ENCODE data around the gene TRPM8.
"Not testable (repeated sequence)": the region's sequence is repeated elsewhere in the genome, so short reads cannot be mapped to it uniquely, and the experiment has no call there.

TRPM8 gene

DNA sequence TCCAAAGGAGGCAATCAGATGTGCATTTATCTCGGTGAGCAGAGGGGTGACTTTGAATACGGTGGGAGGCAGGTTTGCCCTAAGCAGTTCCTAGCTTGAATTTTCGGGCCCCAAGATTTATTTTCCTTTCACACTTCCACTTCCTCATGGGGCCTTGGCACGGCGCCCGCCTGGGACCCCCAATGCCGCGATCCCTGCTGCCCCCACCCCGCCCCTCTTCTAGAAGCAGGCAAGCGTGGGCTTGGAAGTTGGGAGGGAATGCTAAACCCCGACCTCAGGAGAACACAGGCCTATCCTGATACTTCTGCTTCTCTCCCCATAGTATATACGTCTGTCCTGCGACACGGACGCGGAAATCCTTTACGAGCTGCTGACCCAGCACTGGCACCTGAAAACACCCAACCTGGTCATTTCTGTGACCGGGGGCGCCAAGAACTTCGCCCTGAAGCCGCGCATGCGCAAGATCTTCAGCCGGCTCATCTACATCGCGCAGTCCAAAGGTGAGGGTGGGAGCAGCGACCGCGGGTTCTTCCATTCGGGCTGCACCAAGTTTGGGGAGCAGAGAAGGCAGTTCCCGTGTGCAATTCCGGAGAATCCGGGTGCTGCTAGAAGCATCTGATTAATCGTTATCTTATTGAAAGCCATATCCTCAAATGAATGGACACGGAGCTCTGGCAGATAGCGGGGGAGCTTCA, 21.6 kb downstream of the TRPM8 start:
- no peak for DNase-seq (ENCODE audit: low spot score)

DNA sequence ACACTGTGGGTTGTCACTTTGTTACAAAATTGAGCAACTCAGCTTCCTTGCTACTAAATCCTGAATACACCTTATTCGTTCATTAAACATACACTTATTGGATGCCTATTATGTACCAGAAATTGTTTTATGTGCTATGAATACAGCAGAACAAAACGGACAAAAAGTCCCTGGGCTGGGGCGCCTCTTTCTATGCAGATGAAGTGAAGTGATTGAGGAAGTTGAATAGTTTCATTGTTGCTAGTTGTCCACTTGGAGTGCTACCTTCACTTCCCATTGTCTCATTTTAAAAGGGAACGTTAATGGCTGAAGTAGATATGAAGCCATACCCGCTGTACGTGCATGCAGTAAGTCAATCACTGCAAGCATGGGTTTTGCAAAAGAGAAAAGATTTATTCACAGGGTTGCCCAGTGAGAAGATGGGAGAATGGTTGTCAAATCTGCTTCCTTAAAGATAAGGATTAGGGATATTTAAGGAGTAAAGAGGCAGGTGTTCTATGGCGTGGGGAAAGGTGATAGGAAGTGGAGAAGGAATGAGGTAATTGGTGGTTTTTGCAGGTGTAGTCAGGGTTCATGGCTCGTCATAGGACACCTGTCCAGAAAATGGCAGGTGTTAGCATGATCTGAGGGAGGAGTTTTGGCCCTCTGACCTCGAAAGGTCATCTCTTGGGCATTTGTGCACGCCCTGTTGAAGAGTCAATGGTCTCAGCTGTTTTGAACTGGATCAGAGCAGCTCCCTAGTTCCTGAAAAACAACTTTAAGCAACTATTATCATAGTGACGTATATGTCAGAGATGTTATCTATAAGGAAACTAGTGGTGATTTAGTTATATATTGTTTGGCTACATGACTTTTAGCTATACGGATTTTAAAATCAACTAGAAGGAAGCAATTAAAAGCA, 23.5 kb downstream of the TRPM8 start:
- no peak for DNase-seq (ENCODE audit: low spot score)

DNA sequence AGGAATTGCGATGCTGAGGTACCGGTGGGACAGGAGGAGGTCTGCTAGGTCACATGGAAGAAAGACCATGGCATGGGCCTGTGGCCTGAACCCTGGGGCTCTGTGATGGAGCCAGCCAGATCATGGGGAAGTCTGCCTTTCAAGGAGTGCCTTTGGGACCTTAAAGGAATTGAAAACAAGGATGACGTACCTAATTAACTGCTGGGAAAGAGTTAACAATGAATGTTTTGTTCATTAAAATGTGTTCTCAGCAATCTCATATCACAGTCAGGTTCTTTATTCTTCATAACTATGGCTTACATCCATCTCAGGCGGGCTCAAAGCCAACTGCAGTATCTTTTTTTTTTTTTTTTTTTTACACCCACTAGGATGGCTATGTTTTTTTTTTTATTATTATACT, 25.6 kb downstream of the TRPM8 start:
- no peak for DNase-seq (ENCODE audit: low spot score)

DNA sequence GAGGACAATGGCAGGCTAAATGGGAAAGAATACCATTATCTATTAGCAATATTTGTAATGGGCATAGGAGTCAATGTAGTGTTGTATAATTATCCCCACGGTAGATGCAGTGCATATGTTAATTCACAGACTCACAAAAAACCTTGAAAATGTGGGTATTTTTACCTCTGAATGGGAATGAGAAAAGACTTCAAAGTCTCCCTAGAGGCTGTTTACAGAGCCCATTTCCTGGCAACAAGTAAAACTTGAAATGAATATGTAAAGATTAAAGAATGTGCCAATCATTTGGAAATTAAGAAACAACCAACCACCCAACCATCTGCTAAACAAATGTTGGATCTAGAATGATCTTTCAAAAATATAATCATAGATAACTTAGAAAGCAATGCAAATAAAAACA, 27.1 kb downstream of the TRPM8 start:
- DNase-seq (ENCODE audit: low spot score): no peak

DNA sequence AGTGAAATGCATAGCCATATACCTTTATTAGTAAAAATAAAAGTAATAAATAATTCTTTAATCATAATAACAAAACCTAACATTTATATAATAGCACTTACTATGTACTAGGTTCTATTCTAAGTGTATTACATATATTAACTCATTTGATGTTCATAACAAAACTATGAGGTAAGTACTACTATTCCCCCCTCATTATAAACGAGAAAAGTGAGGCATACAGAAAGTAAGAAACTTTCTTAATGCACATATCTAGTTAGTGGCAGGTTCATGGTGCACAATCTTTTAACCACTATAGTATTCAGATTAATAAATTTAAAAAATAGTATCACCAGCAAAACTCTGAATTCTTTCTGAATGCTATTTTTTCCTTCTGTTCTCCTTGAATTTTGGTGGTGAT, 27.5 kb downstream of the TRPM8 start:
- DNase-seq (ENCODE audit: low spot score): no peak

DNA sequence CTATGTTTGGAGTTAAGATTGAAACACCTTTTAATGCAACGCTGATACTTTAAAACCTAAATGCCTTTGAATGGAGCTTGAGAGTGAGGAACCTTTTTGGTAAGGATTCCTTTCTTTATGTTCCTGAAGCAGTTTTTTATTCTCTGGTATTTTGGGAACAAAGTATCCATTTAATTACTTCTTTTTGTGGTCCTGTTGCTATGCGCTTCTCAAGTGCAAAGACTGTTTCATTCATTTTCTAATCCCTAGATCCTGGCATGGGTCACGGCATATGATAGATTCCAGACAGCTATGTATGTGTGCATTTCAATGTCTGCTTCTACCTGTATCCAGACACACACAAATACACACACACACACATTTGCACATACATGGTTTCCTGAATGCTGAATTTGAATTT, 28.0 kb downstream of the TRPM8 start:
- DNase-seq (ENCODE audit: low spot score): no peak

DNA sequence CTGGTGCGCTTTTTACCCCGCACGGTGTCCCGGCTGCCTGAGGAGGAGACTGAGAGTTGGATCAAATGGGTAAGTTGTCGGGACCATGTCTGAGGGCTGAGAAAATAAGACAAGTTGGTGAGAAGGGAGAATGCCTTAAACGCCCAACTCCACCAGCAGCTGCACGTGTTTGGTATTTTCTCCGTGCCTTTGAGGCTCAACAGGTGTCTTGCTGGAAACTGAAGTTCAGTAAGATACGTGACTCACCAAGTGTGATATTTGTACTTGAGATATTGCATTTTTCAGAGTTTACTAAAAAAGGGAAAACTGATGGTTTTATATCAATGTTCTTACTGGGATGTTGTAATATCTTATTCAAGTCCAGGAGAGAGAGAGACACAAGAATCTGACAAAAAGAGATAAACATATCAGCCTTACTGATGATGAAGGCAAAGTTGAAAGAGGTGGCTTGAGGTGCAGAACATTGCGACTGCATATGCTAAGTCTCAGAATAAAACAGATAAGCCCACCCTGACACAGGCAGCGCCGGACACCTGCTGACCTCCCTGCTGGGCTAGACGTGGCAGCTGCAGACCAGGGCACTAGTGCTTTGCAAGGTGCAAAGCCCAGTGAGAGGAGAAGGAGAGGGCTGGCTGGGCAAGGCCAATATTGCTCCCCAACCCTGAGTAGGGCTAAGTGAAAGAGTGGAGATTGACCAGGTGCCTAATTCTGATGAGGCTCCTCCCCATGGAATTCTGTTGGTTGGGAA, 33.1 kb downstream of the TRPM8 start:
- no peak for DNase-seq (ENCODE audit: low spot score)

DNA sequence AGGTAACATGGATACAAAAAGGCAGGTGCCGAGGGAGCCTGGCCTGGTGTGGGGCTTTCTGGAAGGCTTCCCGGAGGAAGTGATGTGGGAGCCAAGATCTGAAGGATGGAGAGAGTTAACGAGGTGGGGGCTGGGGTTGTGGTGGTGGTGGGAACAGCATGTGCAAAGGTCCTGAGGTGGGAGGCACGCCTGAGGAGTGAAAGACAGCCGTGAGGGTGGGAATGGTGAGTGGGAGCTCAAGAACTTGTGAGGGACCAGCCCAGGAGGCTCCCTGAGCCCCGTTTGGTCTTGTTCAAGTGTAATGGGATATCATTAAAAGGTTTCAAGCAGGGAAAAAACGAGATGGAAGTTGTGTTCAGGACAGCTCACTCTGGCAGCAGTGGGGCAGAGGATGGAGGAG, 35.2 kb downstream of the TRPM8 start:
- DNase-seq (ENCODE audit: low spot score): no peak

DNA sequence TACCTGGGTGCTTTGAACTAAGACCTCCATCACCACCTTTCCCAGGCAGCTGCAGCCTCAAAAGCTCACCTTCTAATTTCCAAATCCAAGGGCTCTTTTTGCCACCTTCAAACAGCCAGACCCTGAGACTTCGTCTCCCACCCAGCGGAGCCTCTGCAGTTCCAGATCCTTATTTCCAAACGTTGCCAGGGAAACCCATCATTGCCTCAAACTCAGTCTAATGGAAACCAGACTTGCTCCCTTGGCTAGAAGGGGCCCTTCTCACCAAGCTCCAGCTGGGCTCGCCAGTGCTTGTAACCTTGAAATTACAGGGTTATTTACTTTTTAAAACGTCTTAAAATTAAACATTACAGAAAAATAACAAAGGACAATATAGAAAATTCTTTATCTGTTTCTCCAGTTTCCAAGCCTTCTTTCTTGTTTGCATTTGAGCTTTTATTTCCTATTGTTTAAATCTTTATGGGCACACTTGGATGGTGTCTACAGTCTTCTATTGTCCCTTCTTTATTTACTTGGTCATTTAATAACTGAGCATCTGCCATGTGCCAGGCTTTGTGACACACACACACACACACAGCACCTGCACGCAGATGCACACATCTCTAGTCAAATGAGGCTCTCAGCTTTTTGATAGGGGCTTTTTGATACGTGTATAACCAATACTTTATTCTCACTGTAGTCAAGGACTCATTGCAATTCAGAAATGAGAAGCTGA, 36.1 kb downstream of the TRPM8 start:
- DNase-seq (ENCODE audit: low spot score): no peak

DNA sequence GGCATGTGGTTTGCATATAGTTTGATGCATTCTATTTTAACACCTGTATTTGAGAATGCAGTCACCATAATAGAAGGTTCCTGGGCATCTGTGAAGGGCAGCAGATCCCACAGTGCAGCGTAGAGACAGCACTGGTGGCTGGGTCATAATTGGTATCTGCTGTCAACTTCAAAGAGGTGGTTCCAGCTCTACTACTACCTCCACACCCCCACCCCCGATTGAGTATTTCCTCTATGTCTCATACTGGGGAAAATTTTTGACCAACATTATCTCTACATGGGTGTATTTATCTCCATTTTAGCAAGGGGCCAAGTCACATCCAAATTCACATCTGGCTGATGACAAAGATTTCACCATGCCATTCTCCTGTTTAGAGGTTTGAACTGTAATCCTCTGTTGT, 43.0 kb downstream of the TRPM8 start:
- DNase-seq (ENCODE audit: low spot score): no peak

DNA sequence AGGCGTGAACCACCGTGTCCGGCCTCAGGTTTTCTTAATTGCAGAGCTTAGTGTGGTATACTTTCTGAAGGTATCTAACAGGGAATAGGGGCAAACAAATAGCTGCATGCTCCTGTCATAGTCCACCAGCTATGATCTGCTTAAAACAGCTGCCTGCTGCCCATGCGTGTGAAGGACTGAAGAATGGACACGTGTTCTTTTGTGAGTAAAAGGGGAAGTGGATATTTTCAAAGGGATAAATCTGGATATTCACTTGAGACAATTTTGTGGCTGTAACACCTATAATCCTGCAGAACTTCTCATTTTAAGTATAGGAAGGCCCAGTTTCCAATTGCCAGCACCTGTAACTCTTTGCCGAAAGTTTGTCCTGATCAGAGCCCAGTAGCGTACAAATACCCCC, 44.7 kb downstream of the TRPM8 start:
- DNase-seq (ENCODE audit: low spot score): no peak

DNA sequence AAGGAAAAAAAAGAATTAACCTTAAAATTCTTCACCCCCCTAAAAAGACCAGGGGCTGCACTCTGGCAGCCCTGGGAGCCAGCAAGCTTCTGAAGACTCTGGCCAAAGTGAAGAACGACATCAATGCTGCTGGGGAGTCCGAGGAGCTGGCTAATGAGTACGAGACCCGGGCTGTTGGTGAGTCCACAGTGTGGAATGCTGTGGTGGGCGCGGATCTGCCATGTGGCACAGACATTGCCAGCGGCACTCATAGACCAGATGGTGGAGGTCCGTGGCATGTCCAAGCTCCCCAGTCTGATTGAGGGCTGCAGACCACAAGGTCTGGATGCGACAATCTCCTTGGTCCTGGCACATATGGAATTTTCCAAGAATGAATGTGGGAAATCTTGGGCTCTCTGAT, 47.4 kb downstream of the TRPM8 start:
- no peak for DNase-seq (ENCODE audit: low spot score)

DNA sequence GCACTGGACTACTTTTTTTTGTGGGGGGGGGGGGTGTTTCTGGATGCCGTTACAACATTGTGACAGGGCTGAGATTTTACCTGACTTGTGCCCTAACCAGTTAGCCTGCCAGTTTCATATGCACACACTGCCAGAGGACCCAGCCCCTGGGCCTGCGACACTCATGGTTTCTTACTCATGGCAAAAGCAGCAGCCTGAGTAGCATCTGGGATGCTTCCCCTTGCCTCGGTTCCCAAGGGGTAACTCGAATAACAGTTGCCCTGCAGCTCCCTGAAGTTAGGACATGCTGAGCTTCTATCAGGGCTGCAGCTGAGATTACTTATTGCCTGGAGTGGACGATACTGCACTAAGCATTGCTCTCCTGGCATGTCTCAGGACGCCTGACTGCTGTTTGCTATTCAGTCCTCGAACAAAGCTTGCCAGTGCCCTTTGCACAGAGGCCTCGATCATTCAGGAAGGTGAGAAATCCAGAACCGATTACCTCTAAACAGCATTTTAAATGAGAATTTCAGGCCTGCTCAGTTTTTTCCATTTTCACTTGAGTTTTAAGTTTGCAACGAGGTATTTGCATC, 47.9 kb downstream of the TRPM8 start:
- DNase-seq (ENCODE audit: low spot score): no peak

DNA sequence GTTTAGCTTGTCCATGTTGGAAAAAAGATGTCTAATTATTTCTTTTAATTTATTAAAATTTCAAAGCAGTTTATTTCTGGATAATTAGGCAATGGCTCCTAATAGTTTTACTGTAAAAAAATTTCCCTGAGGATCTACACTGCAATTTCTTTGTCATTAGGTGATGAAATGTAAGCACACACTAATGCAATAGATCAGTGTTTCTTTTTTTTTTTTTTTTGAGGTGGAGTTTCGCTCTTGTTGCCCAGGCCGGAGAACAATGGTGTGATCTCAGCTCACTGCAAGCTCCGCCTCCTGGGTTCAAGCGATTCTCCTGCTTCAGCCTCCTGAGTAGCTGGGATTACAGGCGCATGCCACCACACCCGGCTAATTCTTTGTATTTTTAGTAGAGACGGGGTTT, 48.5 kb downstream of the TRPM8 start:
- DNase-seq (ENCODE audit: low spot score): not testable (repeated sequence)

DNA sequence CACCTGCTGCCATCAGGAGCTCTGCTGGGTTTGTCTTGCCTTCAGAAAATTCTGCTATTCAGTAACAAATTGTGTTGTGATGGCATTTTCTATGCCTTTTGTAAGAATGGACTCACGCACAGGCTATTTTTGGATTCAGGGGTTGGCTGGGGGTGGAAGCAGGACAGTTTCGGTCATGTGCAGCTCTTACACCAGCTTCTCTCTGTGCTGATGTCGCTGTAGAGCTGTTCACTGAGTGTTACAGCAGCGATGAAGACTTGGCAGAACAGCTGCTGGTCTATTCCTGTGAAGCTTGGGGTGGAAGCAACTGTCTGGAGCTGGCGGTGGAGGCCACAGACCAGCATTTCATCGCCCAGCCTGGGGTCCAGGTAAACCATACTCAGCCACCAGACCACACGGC, 49.2 kb downstream of the TRPM8 start:
- no peak for DNase-seq (ENCODE audit: low spot score)

DNA sequence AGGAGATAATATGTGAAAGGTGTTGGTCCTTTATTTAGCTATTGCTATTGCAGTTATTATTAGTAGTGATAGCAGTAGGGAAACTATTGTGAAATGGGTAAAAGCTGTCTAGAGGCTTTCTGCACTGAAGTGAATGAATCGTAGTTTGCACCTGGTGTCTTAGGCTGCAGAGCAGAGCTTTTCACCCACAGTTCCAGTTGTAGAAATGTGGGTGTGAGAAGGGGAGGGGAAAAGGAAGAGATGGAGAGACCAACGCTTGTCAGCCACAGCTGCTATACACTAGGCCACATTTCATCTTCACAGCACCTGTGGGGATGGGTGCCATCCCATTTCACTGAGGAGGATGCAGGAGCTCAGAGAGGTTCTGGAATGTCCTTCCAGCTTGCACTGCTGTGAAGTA, 50.0 kb downstream of the TRPM8 start:
- no peak for DNase-seq (ENCODE audit: low spot score)

DNA sequence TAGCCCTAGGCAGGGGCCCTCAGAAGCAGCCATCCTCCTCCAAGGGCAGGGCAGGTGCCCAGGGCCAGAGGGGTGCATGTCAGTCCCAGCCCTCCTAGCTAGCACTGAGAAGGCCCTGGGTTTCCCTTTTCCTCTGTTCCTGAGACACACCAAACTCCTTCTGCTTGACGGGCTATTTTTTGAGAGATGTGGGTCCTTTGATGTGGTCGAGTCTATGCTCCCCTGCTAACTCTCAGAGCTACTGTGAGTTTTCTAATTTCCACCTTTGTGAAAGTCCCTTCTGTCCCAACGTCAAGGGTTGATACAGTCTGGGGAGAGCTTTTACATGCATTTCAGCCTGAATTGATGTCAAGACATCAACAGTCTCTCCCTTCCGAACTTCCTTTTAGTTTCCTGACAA, 51.4 kb downstream of the TRPM8 start:
- no peak for DNase-seq (ENCODE audit: low spot score)

DNA sequence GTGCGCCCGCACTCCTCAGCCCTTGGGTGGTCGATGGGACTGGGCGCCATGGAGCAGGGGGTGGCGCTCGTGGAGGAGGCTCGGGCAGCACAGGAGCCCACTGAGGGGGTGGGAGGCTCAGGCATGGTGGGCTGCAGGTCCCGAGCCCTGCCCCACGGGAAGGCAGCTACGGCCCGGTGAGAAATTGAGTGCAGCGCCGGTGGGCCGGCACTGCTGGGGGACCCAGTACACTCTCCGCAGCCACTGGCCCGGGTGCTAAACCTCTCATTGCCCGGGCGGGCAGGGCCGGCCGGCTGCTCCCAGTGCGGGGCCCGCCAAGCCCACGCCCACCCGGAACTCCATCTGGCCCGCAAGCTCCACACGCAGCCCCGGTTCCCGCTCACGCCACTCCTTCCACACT, 55.3 kb downstream of the TRPM8 start:
- not testable (repeated sequence) for DNase-seq (ENCODE audit: low spot score)

DNA sequence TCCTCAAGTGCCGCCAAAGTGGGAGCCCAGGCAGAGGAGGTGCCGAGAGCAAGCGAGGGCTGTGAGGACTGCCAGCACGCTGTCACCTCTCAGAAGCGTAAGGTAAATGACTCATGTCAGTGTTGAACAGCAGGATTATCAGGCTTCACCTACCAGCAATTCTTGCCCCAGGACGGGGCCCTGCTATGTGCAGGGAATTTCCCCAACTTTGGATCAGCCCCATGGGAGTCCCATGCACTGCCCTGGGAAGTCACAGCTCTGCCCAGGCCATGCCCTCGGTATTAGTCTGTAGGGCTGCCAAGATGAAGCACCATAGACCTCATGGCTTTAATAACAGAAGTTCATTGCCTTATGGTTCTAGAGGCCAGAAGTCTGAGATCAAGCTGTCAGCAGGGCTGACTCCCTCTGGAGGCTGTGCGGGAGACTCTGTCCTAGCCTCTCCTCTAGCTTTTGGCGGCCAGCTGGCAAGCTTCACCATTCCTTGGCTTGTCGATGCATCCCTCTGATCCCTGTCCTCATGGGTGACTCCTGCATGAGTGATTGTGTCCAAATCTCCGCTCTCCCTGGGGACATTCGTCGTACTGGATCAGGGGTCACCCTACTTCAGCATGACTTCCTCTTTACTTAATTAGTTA, 55.9 kb downstream of the TRPM8 start:
- no peak for DNase-seq (ENCODE audit: low spot score)

DNA sequence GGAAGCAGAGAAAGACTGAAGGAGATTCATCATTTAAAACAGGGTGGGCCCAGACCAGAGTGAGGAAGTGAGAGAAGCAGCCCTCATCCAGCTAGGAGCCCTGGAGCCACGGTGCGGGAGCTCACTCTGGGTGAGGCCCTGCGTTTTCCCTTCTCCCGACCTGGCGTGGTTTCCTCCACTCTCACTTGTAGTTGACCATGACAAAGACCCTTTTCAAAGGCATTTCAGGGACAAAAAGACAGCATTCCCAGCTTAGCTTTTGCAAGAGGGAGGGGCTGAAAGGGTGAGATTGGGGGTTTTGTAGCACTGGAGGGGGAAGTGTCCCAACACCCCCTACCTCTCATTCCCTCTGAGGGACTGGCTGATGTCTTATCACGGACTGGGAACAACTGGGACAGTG, 56.6 kb downstream of the TRPM8 start:
- DNase-seq (ENCODE audit: low spot score): no peak

DNA sequence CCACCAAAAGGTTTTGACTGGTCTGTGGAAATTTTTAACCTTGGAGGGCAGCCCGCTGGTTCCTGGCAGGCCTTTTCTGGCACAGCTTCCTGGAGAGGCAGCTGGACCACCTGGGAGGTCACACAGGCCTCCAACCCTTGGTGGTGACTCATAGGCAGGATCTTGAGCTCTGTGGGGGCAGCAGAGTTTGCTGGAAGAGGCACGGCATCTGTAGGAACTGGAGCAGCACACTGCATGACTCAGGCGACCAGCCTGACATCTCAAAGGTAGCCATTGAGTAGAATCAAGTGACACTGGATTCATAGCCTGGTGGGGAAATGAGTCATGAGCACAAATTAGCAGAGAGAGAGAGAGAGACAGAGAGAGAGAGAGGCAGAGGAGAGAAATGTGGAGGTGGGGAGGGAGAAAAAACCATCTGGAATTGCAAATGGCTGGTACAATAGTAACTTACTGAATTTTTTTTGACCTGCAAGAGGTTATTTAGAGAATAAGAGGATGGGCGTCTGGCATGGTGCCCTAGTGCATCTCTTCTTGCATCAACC, 57.4 kb downstream of the TRPM8 start:
- peak; percentile 4 for DNase-seq (ENCODE audit: low spot score)
